AG04450 (cell line): ENCODE data around the gene POMT2. TPM values are rescaled to one million over a fixed set of nuclear protein-coding genes. Genes with fewer than 3 reads are reported as not detected.

Experiments
- CTCF ChIA-PET: fragments of 300-600, 350-600 bp; formaldehyde crosslinking; extraction: SDS; loops from one replicate; lab custom pipeline; 2022; ENCODE audit warnings: antibody characterized with exemption, inconsistent platforms; lab: Charles Lee
- POLR2A ChIA-PET: fragments of 350-600 bp; formaldehyde crosslinking; extraction: SDS; loops from one replicate; lab custom pipeline; 2021; ENCODE audit warnings: antibody characterized with exemption, inconsistent platforms; lab: Yijun Ruan, JAX
- DNase-seq: peaks from one replicate; pipeline ENCODE4 v3.0.0-alpha.2; 2011; ENCODE audit warnings: low read depth, low spot score
- H3K27ac ChIP-seq: one replicate; pipeline ENCODE4 v1.5.1; 2012; ENCODE audit warnings: low read depth, low read length, control low read depth
- H3K27me3 ChIP-seq: one replicate; pipeline ENCODE4 v1.6.0; 2012; ENCODE audit warnings: low read length; ENCODE audit not compliant: control insufficient read depth, insufficient read depth
- H3K4me3 ChIP-seq: 2 replicates; pipeline ENCODE4 v1.5.1; 2011; ENCODE audit warnings: mild to moderate bottlenecking, low read depth, low read length, control low read depth
- H3K9me3 ChIP-seq: 2 replicates; pipeline ENCODE4 v1.5.1; 2012; ENCODE audit warnings: low read length; ENCODE audit not compliant: control insufficient read depth, insufficient read depth
- polyA minus RNA-seq: library from RNA; depleted of rRNA, polyadenylated mRNA; stranded (reverse); fragments of >200 nt; gene quantifications from 2 replicates; pipeline ENCODE4 v1.2.3, GENCODE V29; 2011; rRNA and poly(A)+ RNA removed
- polyA plus RNA-seq: library from polyadenylated mRNA; depleted of rRNA; stranded (reverse); fragments of >200 nt; gene quantifications from 2 replicates; pipeline ENCODE4 v1.2.3, GENCODE V29; 2011; rRNA removed
- TF ChIP-seq, protein P1 (sequence below): IDR thresholded peaks from 2 replicates; pipeline ENCODE4 v1.5.1; 2011; ENCODE audit warnings: low read depth, low read length, control low read depth, inconsistent platforms

POMT2 gene, protein sequence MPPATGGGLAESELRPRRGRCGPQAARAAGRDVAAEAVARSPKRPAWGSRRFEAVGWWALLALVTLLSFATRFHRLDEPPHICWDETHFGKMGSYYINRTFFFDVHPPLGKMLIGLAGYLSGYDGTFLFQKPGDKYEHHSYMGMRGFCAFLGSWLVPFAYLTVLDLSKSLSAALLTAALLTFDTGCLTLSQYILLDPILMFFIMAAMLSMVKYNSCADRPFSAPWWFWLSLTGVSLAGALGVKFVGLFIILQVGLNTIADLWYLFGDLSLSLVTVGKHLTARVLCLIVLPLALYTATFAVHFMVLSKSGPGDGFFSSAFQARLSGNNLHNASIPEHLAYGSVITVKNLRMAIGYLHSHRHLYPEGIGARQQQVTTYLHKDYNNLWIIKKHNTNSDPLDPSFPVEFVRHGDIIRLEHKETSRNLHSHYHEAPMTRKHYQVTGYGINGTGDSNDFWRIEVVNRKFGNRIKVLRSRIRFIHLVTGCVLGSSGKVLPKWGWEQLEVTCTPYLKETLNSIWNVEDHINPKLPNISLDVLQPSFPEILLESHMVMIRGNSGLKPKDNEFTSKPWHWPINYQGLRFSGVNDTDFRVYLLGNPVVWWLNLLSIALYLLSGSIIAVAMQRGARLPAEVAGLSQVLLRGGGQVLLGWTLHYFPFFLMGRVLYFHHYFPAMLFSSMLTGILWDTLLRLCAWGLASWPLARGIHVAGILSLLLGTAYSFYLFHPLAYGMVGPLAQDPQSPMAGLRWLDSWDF
- polyA plus RNA-seq = 11.0 and 17.2 TPM in 2 replicates
- polyA minus RNA-seq = 24.1 and 31.8 TPM in 2 replicates

DNA sequence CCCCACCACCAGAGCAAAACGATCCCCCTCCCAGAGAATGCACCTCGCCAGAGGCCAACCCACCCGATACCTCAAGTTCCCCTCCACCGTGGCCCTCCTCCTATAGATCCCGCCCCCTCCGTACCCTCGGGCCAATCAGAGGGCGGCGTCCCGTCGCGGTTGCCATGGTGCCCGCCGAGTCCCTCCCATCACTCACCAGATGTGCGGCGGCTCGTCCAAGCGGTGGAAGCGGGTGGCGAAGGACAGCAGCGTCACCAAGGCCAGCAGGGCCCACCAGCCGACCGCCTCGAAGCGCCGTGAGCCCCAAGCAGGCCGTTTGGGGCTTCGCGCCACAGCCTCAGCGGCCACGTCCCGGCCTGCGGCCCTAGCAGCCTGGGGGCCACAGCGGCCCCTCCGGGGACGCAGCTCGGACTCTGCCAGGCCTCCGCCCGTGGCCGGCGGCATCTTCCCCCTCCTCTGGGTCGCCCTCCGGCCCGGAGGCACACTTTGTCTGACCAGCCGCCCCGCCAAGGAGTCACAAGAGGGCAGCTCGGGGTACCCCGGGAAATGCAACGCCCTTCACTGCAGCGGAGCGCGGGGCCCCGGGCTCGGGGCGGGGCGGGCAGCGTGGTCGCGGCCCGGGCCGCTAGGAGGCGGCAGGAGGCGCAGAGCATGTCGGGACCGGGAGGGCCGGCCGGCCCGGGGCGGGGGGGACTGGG is at the start of gene POMT2:
Gene POMT2 (minus strand): TSS at position 646 of the 698 bp plus-strand sequence. CDS start 202 bp downstream, at position 444.
- Histone ChIP-seq H3K27ac (peak within 1 kb of the TSS; percentile 95), H3K27me3 (no peaks in the 10 kb centered on the region), H3K4me3 (peak within 1 kb of the TSS; percentile 91), H3K9me3 (no peaks in the 10 kb centered on the region; the same call in 1 of the 2 replicates)
- TF ChIP-seq, protein P1, sequence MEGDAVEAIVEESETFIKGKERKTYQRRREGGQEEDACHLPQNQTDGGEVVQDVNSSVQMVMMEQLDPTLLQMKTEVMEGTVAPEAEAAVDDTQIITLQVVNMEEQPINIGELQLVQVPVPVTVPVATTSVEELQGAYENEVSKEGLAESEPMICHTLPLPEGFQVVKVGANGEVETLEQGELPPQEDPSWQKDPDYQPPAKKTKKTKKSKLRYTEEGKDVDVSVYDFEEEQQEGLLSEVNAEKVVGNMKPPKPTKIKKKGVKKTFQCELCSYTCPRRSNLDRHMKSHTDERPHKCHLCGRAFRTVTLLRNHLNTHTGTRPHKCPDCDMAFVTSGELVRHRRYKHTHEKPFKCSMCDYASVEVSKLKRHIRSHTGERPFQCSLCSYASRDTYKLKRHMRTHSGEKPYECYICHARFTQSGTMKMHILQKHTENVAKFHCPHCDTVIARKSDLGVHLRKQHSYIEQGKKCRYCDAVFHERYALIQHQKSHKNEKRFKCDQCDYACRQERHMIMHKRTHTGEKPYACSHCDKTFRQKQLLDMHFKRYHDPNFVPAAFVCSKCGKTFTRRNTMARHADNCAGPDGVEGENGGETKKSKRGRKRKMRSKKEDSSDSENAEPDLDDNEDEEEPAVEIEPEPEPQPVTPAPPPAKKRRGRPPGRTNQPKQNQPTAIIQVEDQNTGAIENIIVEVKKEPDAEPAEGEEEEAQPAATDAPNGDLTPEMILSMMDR = peak; percentile 34; the same call in 1 of the 2 replicates
- ChIA-PET CTCF (interaction anchor here (0.8 to 1.6 kb wide), 7 partner anchors 19 to 231 kb away, joined by 3 to 12 read pairs (median 4); partner anchors contain the start of genes SAMD15 and TMED8), POLR2A (interaction anchor here (0.5 to 2.1 kb wide), 6 partner anchors 9 to 415 kb away, joined by 3 to 24 read pairs (median 5); partner anchors contain the start of genes CIPC, SAMD15 and TMED8)
- DNase-seq = peak; percentile 63

DNA sequence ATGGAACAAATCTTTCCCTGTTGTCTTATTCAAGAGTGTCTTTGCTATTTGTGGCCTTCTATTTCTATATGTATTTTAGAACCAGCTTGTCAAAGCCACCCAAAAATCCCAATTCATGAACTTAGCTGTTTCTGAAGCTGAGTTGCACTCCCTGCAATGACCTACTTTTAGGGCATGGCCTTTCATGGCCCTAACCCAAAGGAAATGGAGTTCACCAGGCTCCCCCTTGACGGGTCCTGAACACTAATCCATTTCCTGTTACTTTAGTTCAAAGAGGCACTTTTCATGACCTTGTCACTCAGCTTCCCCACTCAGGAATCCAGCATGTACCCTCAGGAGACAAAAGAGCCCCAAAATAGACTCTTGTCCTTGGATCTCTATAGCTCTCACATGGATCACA is 48.6 kb upstream of the POMT2 start:
- POLR2A ChIA-PET = no interaction called here
- H3K27me3 ChIP-seq = peaks cover 2% of the 10 kb centered on the region
- H3K4me3 ChIP-seq = no peak overlapping the region
- H3K9me3 ChIP-seq = no peaks in the 10 kb centered on the region
- no peak overlapping the region for H3K27ac ChIP-seq
- no peak for DNase-seq
- TF ChIP-seq, protein P1 = no peak
- CTCF ChIA-PET = no interaction called here

GRCh38 chr14:77364146-77364545 is 43.5 kb upstream of the POMT2 start:
- ChIA-PET CTCF (interaction anchor here (1.3 kb wide), 1 partner anchor 48 kb away, joined by 3 read pairs; no protein-coding TSS in a partner anchor), POLR2A (no interaction called here)
- TF ChIP-seq, protein P1 = no peak
- Histone ChIP-seq H3K27ac (no peak overlapping the region), H3K4me3 (no peak overlapping the region), H3K27me3 (peaks cover 2% of the 10 kb centered on the region), H3K9me3 (no peaks in the 10 kb centered on the region)
- no peak for DNase-seq

DNA sequence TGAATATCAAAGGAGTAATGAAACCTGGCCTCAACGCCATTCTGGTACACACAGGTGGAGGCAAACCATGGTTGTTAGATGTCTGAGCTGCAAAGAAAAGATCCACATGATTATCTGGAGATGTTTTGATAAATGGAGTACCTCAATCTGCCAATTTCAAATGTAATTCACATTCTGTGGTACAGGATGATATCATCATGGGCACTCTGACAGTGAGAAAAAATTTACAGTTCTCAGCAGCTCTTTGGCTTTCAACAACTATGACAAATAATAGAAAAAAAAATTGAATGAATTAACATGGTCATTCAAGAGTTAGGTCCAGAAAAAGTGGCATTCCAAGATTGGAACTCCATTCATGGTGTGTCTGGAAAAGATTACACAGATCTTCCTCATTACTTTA is 38.9 kb upstream of the POMT2 start:
- Histone ChIP-seq H3K27ac (no peak overlapping the region), H3K27me3 (no peaks in the 10 kb centered on the region), H3K4me3 (no peak overlapping the region), H3K9me3 (no peaks in the 10 kb centered on the region)
- no peak for DNase-seq
- ChIA-PET POLR2A (interaction anchor here (1.1 kb wide), 1 partner anchor 18 kb away, joined by 3 read pairs; the partner anchor contains the start of genes SAMD15 and TMED8), CTCF (interaction anchor here (1.0 kb wide), 1 partner anchor 17 kb away, joined by 4 read pairs; the partner anchor contains the start of genes SAMD15 and TMED8)
- TF ChIP-seq, protein P1 = no peak
